ENCODE results near the gene C16orf54.
"Not testable (repeated sequence)": the region's sequence is repeated elsewhere in the genome, so short reads cannot be mapped to it uniquely, and the experiment has no call there.

C16orf54 gene, protein sequence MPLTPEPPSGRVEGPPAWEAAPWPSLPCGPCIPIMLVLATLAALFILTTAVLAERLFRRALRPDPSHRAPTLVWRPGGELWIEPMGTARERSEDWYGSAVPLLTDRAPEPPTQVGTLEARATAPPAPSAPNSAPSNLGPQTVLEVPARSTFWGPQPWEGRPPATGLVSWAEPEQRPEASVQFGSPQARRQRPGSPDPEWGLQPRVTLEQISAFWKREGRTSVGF

DNA sequence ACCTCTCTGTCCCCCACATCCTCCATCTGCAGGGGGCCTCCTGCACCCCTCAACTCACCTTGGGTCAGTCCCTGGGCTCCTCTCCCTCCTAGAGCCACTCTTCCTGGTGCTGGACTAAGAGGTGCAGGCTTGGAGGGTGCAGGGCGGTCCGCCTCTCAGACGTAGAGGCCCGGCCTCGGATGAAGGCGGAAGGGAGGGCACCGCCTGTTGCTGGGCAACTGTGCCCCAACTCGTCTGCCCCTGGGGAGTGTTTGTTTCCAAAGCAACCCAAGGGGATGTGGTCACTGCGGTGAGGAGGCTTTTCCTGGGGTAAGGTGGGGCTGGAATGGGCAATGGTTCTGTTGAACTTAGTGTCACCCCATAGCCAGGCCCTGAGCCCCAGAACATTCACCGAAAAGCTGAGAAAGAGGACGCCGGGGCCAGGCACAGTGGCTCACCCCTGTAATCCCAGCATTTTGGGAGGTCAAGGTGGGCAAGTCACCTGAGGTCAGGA is at the start of gene C16orf54:
C16orf54 (minus strand) TSS at position 138 of the 493 bp plus-strand sequence. CDS start 1,039 bp downstream, outside the sequence.
- peak; percentile 89 for DNase-seq

GRCh38 chr16:29794231-29794710 is 48.5 kb upstream of the C16orf54 start:
- DNase-seq = no peak

GRCh38 chr16:29793153-29793552 is 47.4 kb upstream of the C16orf54 start:
- not testable (repeated sequence) for DNase-seq

DNA sequence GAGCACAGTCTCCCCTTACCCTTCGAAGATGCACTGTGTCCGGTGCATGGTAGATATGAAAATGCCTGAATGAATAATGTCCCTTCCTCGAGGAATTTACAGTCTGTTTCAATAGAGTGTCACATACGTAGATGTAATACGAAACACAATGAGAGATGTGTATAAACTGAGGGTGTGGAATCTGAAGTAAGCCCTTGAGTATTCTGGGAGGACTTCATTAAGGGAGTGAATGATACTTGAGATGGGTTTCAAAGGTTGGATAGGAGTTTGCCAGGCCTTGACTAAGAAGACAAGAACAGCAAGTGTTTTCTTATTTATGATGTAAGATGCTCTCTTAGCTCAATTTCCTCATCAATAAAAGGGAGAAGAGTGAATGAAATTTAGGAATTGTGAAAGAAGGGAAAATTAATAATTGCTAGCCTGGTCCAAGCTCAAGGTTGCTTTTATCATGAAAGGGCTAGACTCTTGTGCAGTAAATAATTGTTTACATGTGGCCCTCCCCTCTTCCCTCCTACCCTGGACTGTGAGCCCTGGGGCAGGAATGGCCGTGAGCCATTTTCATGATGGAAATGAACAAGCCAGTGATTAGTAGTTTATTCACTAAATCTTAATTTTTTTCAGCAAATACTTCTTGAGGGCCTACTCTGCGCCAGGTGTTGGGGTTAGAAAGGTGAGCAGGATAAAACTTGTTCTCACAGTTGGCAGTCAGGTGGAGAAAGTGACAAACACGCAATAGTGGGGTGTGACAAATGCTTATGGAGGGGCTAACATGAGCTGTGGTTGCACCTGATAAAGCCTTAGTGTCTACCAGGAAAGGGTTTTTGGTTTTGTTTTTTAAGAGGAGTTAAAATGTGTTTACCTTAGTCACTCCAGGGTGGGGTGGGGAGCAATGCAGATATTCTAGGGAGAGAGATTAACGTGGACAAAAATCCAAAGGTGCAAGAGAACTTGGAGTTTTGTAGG is 46.3 kb upstream of the C16orf54 start:
- no peak for DNase-seq

GRCh38 chr16:29790949-29791844 is 45.4 kb upstream of the C16orf54 start:
- no peak for DNase-seq

DNA sequence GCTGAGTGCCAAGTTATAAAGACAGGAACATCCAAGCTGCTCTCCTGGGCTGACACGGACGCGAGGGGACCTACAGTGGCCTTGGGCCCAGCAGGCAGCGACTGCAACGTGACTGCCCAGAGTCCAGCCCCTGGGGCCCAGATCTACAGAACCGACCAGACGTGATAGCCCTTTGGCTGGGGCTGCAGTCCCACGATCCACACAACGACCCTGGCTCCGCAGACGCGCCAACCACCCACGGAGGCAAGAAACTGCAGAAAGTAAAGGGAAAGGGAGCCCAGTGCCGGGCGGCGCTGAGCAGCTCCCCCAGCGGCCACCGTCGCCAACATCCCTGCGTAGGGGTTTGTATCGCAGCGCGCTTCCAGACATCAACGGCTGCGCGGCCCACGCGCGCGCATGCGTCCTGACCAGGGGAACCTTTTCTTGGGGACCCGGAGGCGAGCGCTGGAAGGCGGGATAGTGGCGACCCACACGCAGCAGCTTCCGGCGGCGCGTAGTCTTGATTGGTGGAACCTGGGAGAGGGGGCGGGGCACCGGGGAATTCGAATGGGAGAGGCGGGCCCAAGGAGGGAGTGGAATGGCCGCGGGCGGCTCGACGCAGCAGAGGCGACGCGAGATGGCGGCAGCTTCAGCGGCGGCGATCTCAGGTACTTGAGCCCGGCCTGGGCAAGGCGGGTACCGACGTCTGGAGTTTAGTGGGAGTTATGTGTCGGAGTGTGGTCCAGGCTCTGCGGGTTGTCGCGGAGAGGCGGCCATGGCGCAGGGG is 44.6 kb upstream of the C16orf54 start, which contains the start of gene KIF22:
KIF22 (plus strand) TSS at position 569 of the 766 bp plus-strand sequence; CDS start at position 578, 9 bp downstream.
- DNase-seq = peak; percentile 100

DNA sequence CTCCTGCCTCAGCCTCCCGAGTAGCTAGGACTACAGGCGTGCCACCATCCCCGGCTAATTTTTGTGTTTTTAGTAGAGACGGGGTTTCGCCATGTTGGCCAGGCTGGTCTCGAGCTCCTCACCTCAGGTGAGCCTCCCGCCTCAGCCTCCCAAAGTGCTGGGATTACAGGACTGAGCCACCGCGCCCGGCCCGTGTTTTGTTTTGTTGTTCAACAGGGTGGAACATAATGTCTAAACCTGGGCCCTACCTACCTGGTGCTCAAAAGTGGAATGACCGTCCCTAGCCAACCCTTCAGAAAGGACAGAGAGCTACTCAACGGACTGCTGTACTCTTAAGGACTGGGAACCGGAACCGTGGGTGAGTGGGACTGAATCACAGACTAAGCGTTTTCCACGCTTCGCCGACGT is 44.0 kb upstream of the C16orf54 start:
- no peak for DNase-seq

DNA sequence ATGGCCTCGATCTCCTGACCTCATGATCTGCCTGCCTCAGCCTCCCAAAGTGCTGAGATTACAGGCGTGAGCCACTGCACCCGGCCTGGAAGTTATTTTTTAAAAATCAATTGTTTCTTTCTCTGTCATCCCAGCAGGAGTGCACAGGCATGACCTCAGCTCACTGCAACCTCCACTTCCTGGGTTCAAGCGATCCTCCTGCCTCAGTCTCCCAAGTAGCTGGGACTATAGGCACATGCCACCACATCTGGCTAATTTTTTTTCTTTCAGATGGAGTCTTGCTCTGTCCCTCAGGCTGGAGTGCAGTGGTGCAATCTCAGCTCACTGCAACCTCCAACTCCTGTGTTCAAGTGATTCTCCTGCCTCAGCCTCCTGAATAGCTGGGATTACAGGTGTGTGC is 41.4 kb upstream of the C16orf54 start:
- DNase-seq = not testable (repeated sequence)

DNA sequence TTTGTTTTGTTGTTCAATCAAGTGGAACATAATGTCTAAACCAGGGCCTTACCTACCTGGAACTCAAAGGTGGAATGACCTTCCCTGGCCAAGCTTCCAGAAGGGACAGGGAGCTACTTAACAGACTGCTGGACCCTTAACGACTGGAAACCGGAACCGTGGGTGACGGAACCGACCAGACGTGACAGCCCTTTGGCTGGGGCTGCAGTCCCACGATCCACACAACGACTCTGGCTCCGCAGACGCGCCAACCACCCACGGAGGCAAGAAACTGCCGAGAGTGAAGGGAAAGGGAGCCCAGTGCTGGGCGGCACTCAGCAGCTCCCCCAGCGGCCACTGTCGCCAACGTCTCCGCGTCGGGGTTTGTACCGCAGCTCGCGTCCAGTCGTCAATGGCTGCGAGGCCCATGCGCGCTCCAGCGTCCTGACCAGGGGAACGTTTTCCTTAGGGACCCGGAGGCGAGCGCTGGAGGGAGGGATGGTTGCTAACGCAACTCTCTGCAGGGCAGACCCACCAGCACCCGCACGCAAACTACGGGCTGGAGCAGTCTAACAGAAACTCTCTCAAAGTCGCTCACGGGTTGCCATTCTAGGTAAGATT is 39.2 kb upstream of the C16orf54 start:
- DNase-seq = peak; percentile 86 to 90

- DNase-seq = peak; percentile 37 to 60
These were observed 38.4 kb upstream of the C16orf54 start for GRCh38 chr16:29784157-29784556.

- not testable (repeated sequence) for DNase-seq
These were observed 37.5 kb upstream of the C16orf54 start for GRCh38 chr16:29783094-29783953.

DNA sequence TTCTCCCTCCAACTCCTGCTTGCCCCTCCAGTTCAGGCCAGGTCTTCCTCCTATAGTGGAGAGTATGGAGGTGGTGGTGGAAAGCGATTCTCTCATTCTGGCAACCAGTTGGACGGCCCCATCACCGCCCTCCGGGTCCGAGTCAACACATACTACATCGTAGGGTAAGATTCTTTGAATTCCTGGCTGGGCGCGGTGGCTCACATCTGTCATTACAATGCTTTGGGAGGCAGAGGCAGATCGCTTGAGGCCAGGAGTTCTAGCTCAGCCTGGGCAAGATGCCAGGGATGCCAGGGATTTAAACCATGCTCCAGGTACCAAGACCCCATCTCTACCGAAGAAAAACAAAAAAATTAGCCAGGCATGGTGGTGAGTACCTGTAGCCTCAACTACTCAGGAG is 33.7 kb upstream of the C16orf54 start:
- DNase-seq = no peak

GRCh38 chr16:29777576-29778350 is 32.0 kb upstream of the C16orf54 start, which contains the start of gene ZG16:
TSS of gene ZG16 (plus strand) at chr16:29778256. CDS start at chr16:29779267, 1,011 bp downstream.
- no peak for DNase-seq

DNA sequence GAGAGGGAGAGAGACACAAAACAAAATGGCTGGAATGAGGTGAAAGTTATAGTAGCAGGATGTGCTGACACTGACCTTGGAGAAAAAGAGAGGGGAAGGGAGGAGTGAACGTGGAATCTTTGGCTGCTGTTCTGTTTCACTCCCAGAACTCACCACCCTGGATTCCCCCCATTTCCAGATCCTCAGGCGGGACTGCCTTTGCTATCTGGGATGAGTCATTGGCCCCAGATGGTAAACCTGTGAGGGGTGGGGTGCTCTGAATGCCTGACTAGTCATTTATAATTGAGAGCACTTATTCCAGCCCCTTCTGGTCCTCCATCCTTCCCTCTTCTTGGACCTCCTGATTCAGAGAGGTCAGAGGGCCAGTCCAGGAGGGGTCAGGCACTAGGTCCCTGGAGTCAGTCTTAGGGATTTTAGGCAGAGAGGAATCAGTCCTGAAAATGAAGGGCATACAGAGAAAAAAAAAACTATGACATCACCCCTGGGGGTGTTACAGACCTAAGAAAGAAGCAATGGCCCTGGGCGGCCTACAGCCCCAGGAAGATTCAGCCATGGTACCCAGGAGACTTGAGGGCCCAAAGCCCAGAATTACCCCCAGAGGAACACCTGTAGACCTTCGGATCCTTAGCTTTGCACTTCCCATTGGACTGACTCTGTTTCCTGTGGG is 30.1 kb upstream of the C16orf54 start:
- no peak for DNase-seq

DNA sequence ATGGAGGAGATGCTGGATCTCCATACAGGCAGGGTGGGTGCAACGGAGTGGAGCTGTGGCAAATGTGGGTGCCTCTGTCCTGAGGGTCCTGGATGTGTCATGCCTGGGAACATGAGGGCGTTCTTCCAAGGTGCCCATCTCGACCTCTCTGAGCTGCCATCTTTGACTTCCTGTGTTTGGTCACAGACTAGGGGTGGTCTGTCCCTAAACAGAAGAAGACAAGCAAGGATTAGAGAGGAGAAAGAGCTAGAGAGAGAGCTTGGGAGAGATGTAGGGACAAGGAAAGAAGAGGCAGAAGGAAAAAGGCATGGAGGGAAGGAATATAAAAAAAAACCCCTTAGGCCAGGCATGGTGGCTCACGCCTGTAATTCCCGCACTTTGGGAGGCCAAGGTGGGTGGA is 28.9 kb upstream of the C16orf54 start:
- DNase-seq = no peak

GRCh38 chr16:29772330-29772729 is 26.5 kb upstream of the C16orf54 start:
- DNase-seq = not testable (repeated sequence)

- DNase-seq = no peak
These were observed 24.6 kb upstream of the C16orf54 start for GRCh38 chr16:29770250-29770929.

DNA sequence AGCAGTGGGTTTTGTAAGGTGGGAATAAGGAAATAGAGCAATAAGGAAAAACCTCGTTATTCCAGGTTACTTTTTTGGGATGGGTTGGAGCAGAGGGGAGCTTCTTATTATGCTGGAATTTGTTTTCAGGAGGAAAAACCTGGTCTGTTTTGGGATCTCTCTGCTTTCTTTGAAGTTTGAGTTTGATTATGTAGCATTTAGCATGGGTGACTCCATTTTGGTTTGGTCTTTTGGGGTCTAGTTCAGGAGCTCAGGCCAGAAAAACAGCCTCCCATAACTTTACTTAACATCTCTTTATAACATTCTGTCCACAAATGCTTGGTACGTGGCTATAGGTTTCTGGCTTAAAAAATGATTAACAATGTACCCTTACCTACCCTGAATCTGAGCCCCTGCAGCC is 23.7 kb upstream of the C16orf54 start:
- DNase-seq = no peak

All from activated T-cell treated with anti-CD3 and anti-CD28 coated beads, Interleukin-2, amount 50 U/mL, for 48 hours (primary cell).